GM18517 (cell line): Measurements from ENCODE around the gene MYG1.

Source experiments
- ATAC-seq: cut with Tn5 transposase; IDR thresholded peaks from one replicate; pipeline ENCODE4 v1.9.1; 2021; ENCODE audit warnings: mild to moderate bottlenecking, moderate library complexity; ENCODE audit not compliant: unreplicated experiment

Gene MYG1

GRCh38 chr12:53352331-53353256 is 53.1 kb downstream of the MYG1 start:
- peak; percentile 59 for ATAC-seq

GRCh38 chr12:53353257-53353655 is 53.8 kb downstream of the MYG1 start:
- no peak for ATAC-seq

- no peak for ATAC-seq
Measured at GRCh38 chr12:53355121-53355520, 55.6 kb downstream of the MYG1 start.
